ENCODE results near the gene LIN28B.

LIN28B gene

GRCh38 chr6:105042648-105043047, 85.7 kb downstream of the LIN28B start:
- H3K9me3 ChIP-seq (ENCODE audit: insufficient read depth, low read length, severe bottlenecking): no peaks in the 10 kb centered on the region
- H3K79me2 ChIP-seq (ENCODE audit: insufficient read depth, low read length): no peaks in the 10 kb centered on the region
- no peak overlapping the region for H3K9ac ChIP-seq (ENCODE audit: low read depth, low read length)
- H3K27me3 ChIP-seq (ENCODE audit: insufficient read depth, low read length, poor library complexity): no peaks in the 10 kb centered on the region
- no peak overlapping the region for H2AFZ ChIP-seq (ENCODE audit: low read depth, low read length)
- H3K4me3 ChIP-seq (ENCODE audit: low read depth in 1 of 2, low read length in 2 of 2): no peak overlapping the region
- H3K4me2 ChIP-seq (ENCODE audit: insufficient read depth, low read length): no peak overlapping the region
- TF ChIP-seq EZH2 (IDR thresholded peaks at IDR 0.05; ENCODE audit: borderline replicate concordance, low read depth, low read length, severe bottlenecking) (no peak), CTCF (IDR thresholded peaks at IDR 0.05; ENCODE audit: borderline replicate concordance, extremely low read depth, low read length, poor library complexity, severe bottlenecking) (no peak)
- DNase-seq (no peak), ATAC-seq (ENCODE audit: insufficient read depth, low read depth) (no peak)
- no peak overlapping the region for H3K27ac ChIP-seq (ENCODE audit: low read length)
- H3K4me1 ChIP-seq (ENCODE audit: insufficient read depth, low read length): peaks cover 3% of the 10 kb centered on the region; the same call in 1 of the 2 replicates
- no peaks in the 10 kb centered on the region for H3K36me3 ChIP-seq (ENCODE audit: insufficient read depth, low read length)
- no peaks in the 10 kb centered on the region for H4K20me1 ChIP-seq (ENCODE audit: insufficient read depth, low read length)

DNA sequence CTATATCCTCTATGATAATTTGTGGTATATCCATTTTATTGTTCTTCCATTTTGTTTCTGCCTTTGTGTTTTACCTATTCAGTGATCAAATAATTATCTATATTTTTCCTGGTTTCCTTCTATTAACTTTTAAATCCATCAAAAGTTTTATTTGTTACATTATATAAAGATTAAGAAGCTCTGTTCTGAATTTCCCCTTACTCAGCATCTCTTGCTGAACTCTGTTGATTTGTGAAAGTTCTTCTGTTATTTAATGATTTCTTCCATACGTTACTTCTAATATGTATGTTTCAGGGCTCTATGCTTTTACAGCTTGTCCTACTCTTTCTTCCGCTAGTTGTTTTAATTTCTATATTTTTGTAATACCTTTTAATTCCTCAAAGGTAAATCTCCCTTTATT, 87.1 kb downstream of the LIN28B start:
- H3K27me3 ChIP-seq (ENCODE audit: insufficient read depth, low read length, poor library complexity): no peaks in the 10 kb centered on the region
- H3K9ac ChIP-seq (ENCODE audit: low read depth, low read length): no peak overlapping the region
- DNase-seq (no peak), ATAC-seq (ENCODE audit: insufficient read depth, low read depth) (no peak)
- no peak for TF ChIP-seq CTCF (IDR thresholded peaks at IDR 0.05; ENCODE audit: borderline replicate concordance, extremely low read depth, low read length, poor library complexity, severe bottlenecking)
- no peak for TF ChIP-seq EZH2 (IDR thresholded peaks at IDR 0.05; ENCODE audit: borderline replicate concordance, low read depth, low read length, severe bottlenecking)
- no peaks in the 10 kb centered on the region for H4K20me1 ChIP-seq (ENCODE audit: insufficient read depth, low read length)
- no peak overlapping the region for H3K4me3 ChIP-seq (ENCODE audit: low read depth in 1 of 2, low read length in 2 of 2)
- peaks cover 3% of the 10 kb centered on the region; the same call in 1 of the 2 replicates for H3K4me1 ChIP-seq (ENCODE audit: insufficient read depth, low read length)
- H3K4me2 ChIP-seq (ENCODE audit: insufficient read depth, low read length): no peak overlapping the region
- H3K36me3 ChIP-seq (ENCODE audit: insufficient read depth, low read length): no peaks in the 10 kb centered on the region
- H2AFZ ChIP-seq (ENCODE audit: low read depth, low read length): no peak overlapping the region
- no peak overlapping the region for H3K27ac ChIP-seq (ENCODE audit: low read length)
- H3K9me3 ChIP-seq (ENCODE audit: insufficient read depth, low read length, severe bottlenecking): no peaks in the 10 kb centered on the region
- no peaks in the 10 kb centered on the region for H3K79me2 ChIP-seq (ENCODE audit: insufficient read depth, low read length)

DNA sequence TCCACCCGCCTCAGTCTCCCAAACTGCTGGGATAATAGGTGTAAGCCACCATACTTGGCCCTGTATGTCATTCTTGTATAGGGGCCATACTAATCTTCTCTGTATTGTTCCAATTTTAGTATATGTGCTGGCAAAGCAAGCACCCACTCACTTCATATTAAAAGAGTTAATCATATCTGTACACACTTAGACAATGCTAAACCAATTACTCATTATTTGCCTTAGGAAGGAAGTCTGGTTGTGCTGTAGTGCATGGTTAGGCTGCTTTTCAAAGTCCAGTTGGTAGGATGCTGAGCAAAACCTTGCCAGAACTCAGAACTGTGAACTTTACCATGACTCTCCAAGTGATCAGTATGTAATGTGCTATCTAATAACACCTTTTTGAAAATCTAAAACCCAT, 88.6 kb downstream of the LIN28B start:
- H3K36me3 ChIP-seq (ENCODE audit: insufficient read depth, low read length): no peaks in the 10 kb centered on the region
- no peak overlapping the region for H2AFZ ChIP-seq (ENCODE audit: low read depth, low read length)
- no peaks in the 10 kb centered on the region for H4K20me1 ChIP-seq (ENCODE audit: insufficient read depth, low read length)
- ATAC-seq (ENCODE audit: insufficient read depth, low read depth): no peak
- H3K27ac ChIP-seq (ENCODE audit: low read length): no peak overlapping the region
- H3K9ac ChIP-seq (ENCODE audit: low read depth, low read length): no peak overlapping the region
- TF ChIP-seq EZH2 (IDR thresholded peaks at IDR 0.05; ENCODE audit: borderline replicate concordance, low read depth, low read length, severe bottlenecking) (no peak), CTCF (IDR thresholded peaks at IDR 0.05; ENCODE audit: borderline replicate concordance, extremely low read depth, low read length, poor library complexity, severe bottlenecking) (no peak)
- H3K4me1 ChIP-seq (ENCODE audit: insufficient read depth, low read length): peaks cover 3% of the 10 kb centered on the region; the same call in 1 of the 2 replicates
- DNase-seq: no peak
- H3K4me2 ChIP-seq (ENCODE audit: insufficient read depth, low read length): no peak overlapping the region
- no peaks in the 10 kb centered on the region for H3K27me3 ChIP-seq (ENCODE audit: insufficient read depth, low read length, poor library complexity)
- no peaks in the 10 kb centered on the region for H3K79me2 ChIP-seq (ENCODE audit: insufficient read depth, low read length)
- H3K4me3 ChIP-seq (ENCODE audit: low read depth in 1 of 2, low read length in 2 of 2): no peak overlapping the region
- no peaks in the 10 kb centered on the region for H3K9me3 ChIP-seq (ENCODE audit: insufficient read depth, low read length, severe bottlenecking)

Measured in DND-41 (cell line).